AG08396 (cell line): ENCODE results near the gene ABCB8.

ENCODE experiments used
- DNase-seq: peaks from one replicate; pipeline ENCODE4 v3.0.0; 2012; ENCODE audit warnings: low spot score, mixed read lengths

Gene ABCB8

GRCh38 chr7:151087245-151088018 lies 59.2 kb downstream of the ABCB8 start:
- DNase-seq: peak; percentile 85

DNA sequence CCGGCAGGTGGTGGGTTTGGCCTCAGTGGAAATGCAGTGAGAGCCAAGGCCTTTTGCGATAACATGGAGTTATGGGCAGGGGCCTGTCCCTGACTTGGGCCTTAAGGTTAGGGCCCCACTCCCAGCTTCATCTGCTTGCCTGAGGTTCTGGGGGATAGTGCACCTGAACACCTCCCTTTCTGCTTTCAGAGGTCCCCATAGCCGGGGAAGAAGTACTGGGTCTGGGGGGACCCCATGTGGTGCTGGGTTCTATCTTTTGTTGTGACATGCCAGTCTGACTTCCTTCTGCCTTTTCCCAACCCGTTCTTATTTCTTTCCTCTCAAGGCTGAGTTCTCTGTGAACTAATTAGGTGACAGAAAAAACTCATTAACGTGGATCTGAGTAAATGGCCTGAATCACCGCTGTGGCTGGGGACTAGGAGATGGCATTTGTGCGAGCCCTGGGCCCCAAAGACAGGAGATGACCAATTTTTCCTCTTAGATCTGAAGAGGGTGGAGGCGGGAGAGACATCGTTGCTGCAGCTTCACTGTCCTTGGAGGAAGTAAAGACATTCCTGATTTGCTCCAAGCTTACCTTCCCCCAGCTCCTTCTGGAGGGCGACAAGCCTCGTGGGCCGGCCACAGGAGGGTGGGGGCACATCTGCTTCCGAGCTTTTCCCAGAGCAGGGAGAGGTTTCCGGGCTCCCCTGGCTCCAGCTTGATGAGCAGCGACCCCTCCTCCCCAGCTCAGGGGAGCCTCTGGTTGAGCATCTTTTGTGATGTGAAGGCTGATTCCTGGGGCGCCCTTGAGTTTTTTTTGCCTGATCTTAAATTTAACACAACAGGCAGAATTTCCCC lies 60.0 kb downstream of the ABCB8 start:
- no peak for DNase-seq

GRCh38 chr7:151088856-151089699 lies 60.8 kb downstream of the ABCB8 start:
- peak; percentile 68 for DNase-seq

DNA sequence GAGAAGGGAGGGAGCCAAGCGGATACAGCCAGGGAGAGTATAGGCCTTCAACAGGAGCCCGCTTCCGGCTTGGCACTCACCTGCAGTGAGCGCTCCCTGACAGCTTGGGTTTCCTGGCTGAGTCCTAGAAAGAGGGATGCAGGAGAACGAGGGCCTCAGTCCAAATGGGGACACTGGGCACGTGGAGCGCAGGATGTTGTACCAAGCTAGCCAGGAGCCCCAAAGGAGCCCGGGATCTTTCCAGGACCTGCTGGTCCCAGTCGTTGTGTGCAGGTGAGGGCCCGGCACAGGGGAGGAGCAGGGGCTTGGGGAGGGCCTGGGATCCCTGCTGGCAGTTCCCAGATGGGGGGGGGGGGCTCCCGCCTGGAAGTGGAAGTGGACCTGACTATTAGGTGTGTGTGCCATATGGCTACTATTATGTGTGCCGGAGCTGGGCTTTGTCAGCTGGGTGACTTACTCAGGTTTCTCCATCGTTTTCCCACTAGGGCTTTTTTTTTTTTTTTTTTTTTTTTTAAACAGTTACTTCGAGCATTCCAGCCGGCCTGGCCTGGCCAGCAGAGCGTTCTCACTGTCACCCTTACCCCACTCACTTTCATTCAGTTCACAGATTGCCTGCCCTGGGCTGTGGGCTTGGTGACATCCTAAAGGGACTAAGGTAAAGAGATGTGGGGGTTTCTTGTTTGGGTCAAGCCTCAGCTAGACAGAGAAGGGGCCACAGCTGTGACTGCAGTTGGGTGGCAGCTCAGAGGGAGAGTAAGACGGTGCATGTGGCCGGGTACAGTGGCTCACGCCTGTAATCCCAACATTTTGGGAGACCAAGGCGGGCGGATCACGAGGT lies 61.9 kb downstream of the ABCB8 start:
- no peak for DNase-seq

- no peak for DNase-seq
These were observed 62.8 kb downstream of the ABCB8 start for GRCh38 chr7:151091003-151091402.

- DNase-seq: no peak
These were observed 63.2 kb downstream of the ABCB8 start for GRCh38 chr7:151091431-151091830.

- no peak for DNase-seq
These were observed 63.7 kb downstream of the ABCB8 start for GRCh38 chr7:151091988-151092387.

DNA sequence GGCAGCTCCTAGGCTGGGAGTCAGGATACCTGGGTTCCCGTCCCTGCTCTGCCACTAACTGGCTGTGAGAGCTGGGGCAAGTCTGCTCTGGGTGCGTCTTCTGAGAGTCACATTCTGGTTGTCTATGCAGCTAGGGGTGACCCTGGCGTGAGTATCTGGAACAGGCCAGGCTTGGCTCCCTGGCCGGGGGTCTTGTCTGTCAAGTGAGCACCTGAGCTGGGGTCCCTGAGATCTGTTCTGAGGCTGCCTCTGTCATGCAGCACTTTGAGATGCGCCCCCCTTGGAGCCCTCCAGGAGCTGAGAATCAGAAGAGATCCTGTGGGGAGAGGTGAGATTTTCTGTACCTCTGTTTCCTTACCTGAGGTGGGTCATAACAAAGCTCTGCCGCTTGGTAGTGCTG lies 65.5 kb downstream of the ABCB8 start:
- DNase-seq: no peak

- no peak for DNase-seq
These were observed 66.4 kb downstream of the ABCB8 start for GRCh38 chr7:151094675-151095074.

DNA sequence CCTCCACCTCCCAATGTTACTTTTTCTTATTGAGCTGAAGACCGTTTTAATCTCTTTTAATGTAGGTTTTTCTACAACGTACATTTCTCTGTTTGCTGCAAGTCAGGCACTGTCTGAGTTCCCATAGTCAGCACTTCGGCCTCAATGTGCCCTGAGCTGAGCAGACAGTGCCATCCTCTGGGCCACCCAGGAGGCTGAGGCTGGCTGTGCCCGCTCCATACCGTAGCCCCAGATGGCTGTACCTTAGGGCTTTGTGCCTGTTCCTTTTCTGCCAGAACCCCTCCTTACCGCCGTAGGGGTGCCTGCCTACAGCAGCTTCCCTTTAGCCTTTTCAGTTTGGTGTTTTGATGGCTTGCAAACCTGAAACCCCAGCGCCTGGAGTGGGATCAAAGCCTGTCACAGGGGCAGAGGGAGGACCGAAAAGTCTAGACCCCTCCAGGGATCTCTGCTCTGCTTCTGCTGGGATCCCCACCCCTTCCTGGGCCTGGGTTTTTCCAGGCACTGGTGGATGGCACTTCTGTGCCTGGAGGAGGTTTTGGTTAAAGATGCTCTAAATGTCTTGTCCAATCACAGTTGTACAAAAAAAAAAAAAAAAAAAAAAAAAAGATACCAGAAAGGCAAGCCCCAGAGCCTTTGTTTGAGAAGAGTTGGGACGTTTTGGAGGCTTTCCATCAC lies 67.0 kb downstream of the ABCB8 start:
- no peak for DNase-seq

GRCh38 chr7:151095828-151096475 lies 67.7 kb downstream of the ABCB8 start:
- DNase-seq: no peak
